Measurements from ENCODE around the gene FBXW4. TPM values are rescaled to one million over a fixed set of nuclear protein-coding genes. Genes with fewer than 3 reads are reported as not detected.

The FBXW4 gene
- total and polyA plus RNA-seq, 10 of the 15 experiments (the other 5 are each of a cell fraction or from before 2014, with no cell fraction given): 5.7 to 42.0 (median 27.5) TPM

- TF ChIP-seq EP300 (IDR thresholded peaks at IDR 0.05; ENCODE audit: borderline replicate concordance in 1 of 2, control insufficient read depth in 1 of 2, low read depth in 2 of 2, low read length in 2 of 2): no peak
- no peak for TF ChIP-seq BCLAF1 (IDR thresholded peaks at IDR 0.05)
- TF ChIP-seq ZBTB4 (CRISPR knock-in tag; IDR thresholded peaks at IDR 0.05): no peak
- peak; percentile 81; the same call in 1 of the 2 replicates for TF ChIP-seq ZSCAN29 (IDR thresholded peaks at IDR 0.05)
- TF ChIP-seq POU2F2 (IDR thresholded peaks at IDR 0.05; ENCODE audit: borderline replicate concordance, low read depth, low read length): 0 out of 3 replicates have a peak, but pooled peaks have one; percentile 41
- no peak for TF ChIP-seq E2F4 (IDR thresholded peaks at IDR 0.05; ENCODE audit: low read depth, low read length)
- no peak for TF ChIP-seq TARDBP (IDR thresholded peaks at IDR 0.05; ENCODE audit: borderline replicate concordance)
- TF ChIP-seq CHD2 (IDR thresholded peaks at IDR 0.05; ENCODE audit: borderline replicate concordance, low read depth, low read length): 0 out of 2 replicates have a peak, but pooled peaks have one; percentile 30
- no peak for TF ChIP-seq E2F8 (IDR thresholded peaks at IDR 0.05; ENCODE audit: low read depth, partially characterized antibody)
- TF ChIP-seq PAX5 (IDR thresholded peaks at IDR 0.05; ENCODE audit: borderline replicate concordance, low read depth, low read length): peak; percentile 11; the same call in 1 of the 2 replicates
- TF ChIP-seq EED (IDR thresholded peaks at IDR 0.05; ENCODE audit: low read depth): no peak
- no peak for TF ChIP-seq SUZ12 (IDR thresholded peaks at IDR 0.05; ENCODE audit: unreplicated experiment)
- 0 out of 2 replicates have a peak, but pooled peaks have one; percentile 17 for TF ChIP-seq CBFB (IDR thresholded peaks at IDR 0.05; ENCODE audit: low read depth)
- no peak for TF ChIP-seq FOS (IDR thresholded peaks at IDR 0.05; ENCODE audit: borderline replicate concordance, extremely low read depth, insufficient read length)
- TF ChIP-seq BACH1 (IDR thresholded peaks at IDR 0.05; ENCODE audit: borderline replicate concordance): peak; percentile 65
- TF ChIP-seq MTA3 (IDR thresholded peaks at IDR 0.05; ENCODE audit: borderline replicate concordance, low read length): no peak
- no peak for TF ChIP-seq RELB (IDR thresholded peaks at IDR 0.05; ENCODE audit: low read depth)
These were observed 844 bp downstream of the FBXW4 start (continued) for GRCh38 chr10:101693978-101694673.

Measured in GM12878 (cell line).